GM23338 (cell line): ENCODE measurements around the gene DNAAF8. TPM values are rescaled to one million over a fixed set of nuclear protein-coding genes. Genes with fewer than 3 reads are reported as not detected.

ENCODE experiments used
- ATAC-seq: fragments of 200-7000 bp; cut with Tn5 transposase; 3 replicates; pipeline ENCODE4 v1.9.1; 2020
- DNase-seq: peaks from one replicate; pipeline ENCODE4 v3.0.0-alpha.2; 2015; ENCODE audit warnings: low spot score
- H2AFZ ChIP-seq: fragments of 200-600 bp; sonication (generic); 2 replicates; pipeline ENCODE4 v1.8.0; 2016; ENCODE audit warnings: antibody characterized with exemption, mild to moderate bottlenecking, moderate library complexity
- H3F3A ChIP-seq: fragments of 200-600 bp; sonication (generic); replicated peaks from 2 replicates; pipeline ENCODE4 v1.8.0; 2017; ENCODE audit warnings: antibody characterized with exemption, mixed run types, low read depth
- H3K27ac ChIP-seq: fragments of 200-600 bp; sonication (generic); 2 replicates; pipeline ENCODE4 v1.6.1; 2016; ENCODE audit warnings: low read depth
- H3K27me3 ChIP-seq: fragments of 200-600 bp; sonication (generic); 2 replicates; pipeline ENCODE4 v1.8.0; 2016; ENCODE audit warnings: mild to moderate bottlenecking, mixed run types, moderate library complexity; ENCODE audit not compliant: insufficient read depth
- H3K36me3 ChIP-seq: fragments of 200-600 bp; sonication (generic); 2 replicates; pipeline ENCODE4 v1.8.0; 2016; ENCODE audit warnings: mild to moderate bottlenecking; ENCODE audit not compliant: insufficient read depth
- H3K4me1 ChIP-seq: fragments of 200-600 bp; sonication (generic); 2 replicates; pipeline ENCODE4 v1.8.0; 2016; ENCODE audit warnings: mild to moderate bottlenecking, moderate library complexity; ENCODE audit not compliant: insufficient read depth
- H3K4me2 ChIP-seq: fragments of 200-600 bp; sonication (generic); 2 replicates; pipeline ENCODE4 v1.7.1; 2017; ENCODE audit warnings: mixed run types
- H3K4me3 ChIP-seq: fragments of 200-600 bp; sonication (generic); 2 replicates; pipeline ENCODE4 v1.6.1; 2016; ENCODE audit warnings: mixed run types
- H3K79me2 ChIP-seq: fragments of 200-600 bp; sonication (generic); replicated peaks from 2 replicates; pipeline ENCODE4 v1.8.0; 2017; ENCODE audit warnings: mild to moderate bottlenecking; ENCODE audit not compliant: insufficient read depth
- H3K9me2 ChIP-seq: fragments of 200-600 bp; sonication (generic); 2 replicates; pipeline ENCODE4 v1.8.0; 2017; ENCODE audit not compliant: insufficient read depth
- H4K20me1 ChIP-seq: fragments of 200-600 bp; sonication (generic); replicated peaks from 2 replicates; pipeline ENCODE4 v1.8.0; 2017; ENCODE audit warnings: mild to moderate bottlenecking; ENCODE audit not compliant: insufficient read depth
- H3K27ac Mint-ChIP-seq: 2 replicates; pipeline ENCODE4 v1.8.0; 2020; ENCODE audit warnings: inconsistent platforms, mild to moderate bottlenecking, moderate library complexity, mixed read lengths
- H3K27me3 Mint-ChIP-seq: 3 replicates; pipeline ENCODE4 v1.8.0; 2022; ENCODE audit warnings: low read depth, mild to moderate bottlenecking, moderate library complexity, mixed read lengths, inconsistent platforms; ENCODE audit not compliant: insufficient read depth, poor library complexity
- H3K36me3 Mint-ChIP-seq: 3 replicates; pipeline ENCODE4 v1.8.0; 2021; ENCODE audit warnings: low read depth, mild to moderate bottlenecking, inconsistent platforms, moderate library complexity, mixed read lengths
- H3K4me1 Mint-ChIP-seq: 3 replicates; pipeline ENCODE4 v1.8.0; 2020; ENCODE audit warnings: mild to moderate bottlenecking, inconsistent platforms, mixed read lengths
- H3K4me3 Mint-ChIP-seq: 3 replicates; pipeline ENCODE4 v1.8.0; 2021; ENCODE audit warnings: moderate library complexity, mild to moderate bottlenecking, inconsistent platforms, mixed read lengths
- H3K9me3 Mint-ChIP-seq: 3 replicates; pipeline ENCODE4 v1.8.0; 2020; ENCODE audit warnings: moderate library complexity, mild to moderate bottlenecking, inconsistent platforms, mixed read lengths
- CREB1 ChIP-seq: fragments of 250-450 bp; sonication (Bioruptor Pico); IDR thresholded peaks from 2 replicates; pipeline ENCODE4 v1.5.0; 2020; ENCODE audit warnings: low read depth, mild to moderate bottlenecking, moderate library complexity
- CTCF ChIP-seq, 2 experiments: fragments of 200-600 bp in 1 of 2; sonication (generic) in 1 of 2; conservative IDR thresholded peaks; 2 replicates each; pipeline versions ENCODE4 v1.5.1 to v1.6.1; 2016 to 2017; ENCODE audit warnings: antibody characterized with exemption in 2 of 2, low read depth in 2 of 2, mild to moderate bottlenecking in 2 of 2, moderate library complexity in 1 of 2
- ETS1 ChIP-seq: IDR thresholded peaks from 2 replicates; pipeline ENCODE4 v1.6.1; 2016; ENCODE audit warnings: antibody characterized with exemption
- EZH2 ChIP-seq: fragments of 200-600 bp; sonication (generic); IDR thresholded peaks from one replicate; pipeline ENCODE4 v1.8.0; 2017; ENCODE audit warnings: antibody characterized with exemption, mild to moderate bottlenecking, low read depth; ENCODE audit not compliant: unreplicated experiment
- EZH2phosphoT487 ChIP-seq: fragments of 200-600 bp; sonication (generic); IDR thresholded peaks from one replicate; pipeline ENCODE4 v1.8.1; 2018; ENCODE audit warnings: antibody characterized with exemption; ENCODE audit not compliant: unreplicated experiment
- JUNB ChIP-seq: IDR thresholded peaks from one replicate; pipeline ENCODE4 v1.6.1; 2016; ENCODE audit warnings: antibody characterized with exemption; ENCODE audit not compliant: unreplicated experiment
- NANOG ChIP-seq: IDR thresholded peaks from 2 replicates; pipeline ENCODE4 v1.6.1; 2016; ENCODE audit warnings: antibody characterized with exemption, borderline replicate concordance
- POLR2AphosphoS5 ChIP-seq: IDR thresholded peaks from 2 replicates; pipeline ENCODE4 v1.6.1; 2016; ENCODE audit warnings: antibody characterized with exemption, low read depth
- REST ChIP-seq: IDR thresholded peaks from one replicate; pipeline ENCODE4 v1.6.1; 2018; ENCODE audit warnings: antibody characterized with exemption; ENCODE audit not compliant: unreplicated experiment
- STAT1 ChIP-seq: IDR thresholded peaks from one replicate; pipeline ENCODE4 v1.6.1; 2016; ENCODE audit warnings: antibody characterized with exemption; ENCODE audit not compliant: unreplicated experiment
- ZNF114 ChIP-seq: fragments of 250-450 bp; sonication (Bioruptor Pico); IDR thresholded peaks from 2 replicates; pipeline ENCODE4 v1.5.0; 2020; ENCODE audit warnings: mild to moderate bottlenecking, moderate library complexity
- ZNF331 ChIP-seq: fragments of 250-450 bp; sonication (Bioruptor Pico); IDR thresholded peaks from 2 replicates; pipeline ENCODE4 v1.5.0; 2020; ENCODE audit warnings: low read depth, mild to moderate bottlenecking, moderate library complexity
- ZNF462 ChIP-seq: fragments of 250-450 bp; sonication (Bioruptor Pico); IDR thresholded peaks from 2 replicates; pipeline ENCODE4 v1.5.0; 2020; ENCODE audit warnings: mild to moderate bottlenecking, moderate library complexity
- polyA plus RNA-seq: library from polyadenylated mRNA; unstranded; fragments of >200 nt; fragmentation: Nextera tagmentation; extraction: Ambion mirVana; gene quantifications from 2 replicates; pipeline ENCODE4 v1.2.1, GENCODE V29; 2016
- total RNA-seq: library from RNA; depleted of rRNA; stranded (reverse); fragments of >200 nt; shearing (Covaris generic); gene quantifications from 2 replicates; pipeline ENCODE4 v1.2.3, GENCODE V29; 2014

The DNAAF8 gene
- total and polyA plus RNA-seq, 2 experiments from 2014 or later = 0.34 to 1.3 TPM

- no peaks in the 10 kb centered on the region for H3K9me3 Mint-ChIP-seq
- H3K27ac Mint-ChIP-seq = peak overlapping the region; percentile 91; the same call in 1 of the 2 replicates
- Histone ChIP-seq H3K9me2 (no peaks in the 10 kb centered on the region), H3K27ac (peak overlapping the region; percentile 61; the same call in 1 of the 2 replicates), H4K20me1 (peaks cover 11% of the 10 kb centered on the region; the same call in 1 of the 2 replicates), H3F3A (peaks cover 3% of the 10 kb centered on the region; the same call in 1 of the 2 replicates), H3K79me2 (peaks cover 26% of the 10 kb centered on the region), H3K4me2 (peak overlapping the region; percentile 75), H3K4me1 (peaks cover 21% of the 10 kb centered on the region), H3K27me3 (no peaks in the 10 kb centered on the region), H3K36me3 (no peaks in the 10 kb centered on the region; the same call in 1 of the 2 replicates), H3K4me3 (no peak overlapping the region), H2AFZ (no peak overlapping the region)
- peaks cover 6% of the 10 kb centered on the region for H3K27me3 Mint-ChIP-seq
- peak; percentile 71 for DNase-seq
- TF ChIP-seq STAT1 (no peak), EZH2phosphoT487 (no peak), ETS1 (no peak), CTCF (conservative IDR thresholded peaks at IDR 0.05; ENCODE audit: low read depth in 2 of 2) (no peak), CREB1 (CRISPR knock-in tag) (no peak), NANOG (no peak), EZH2 (no peak), JUNB (no peak), ZNF331 (CRISPR knock-in tag) (no peak), REST (no peak), POLR2AphosphoS5 (no peak), ZNF114 (CRISPR knock-in tag) (no peak), ZNF462 (no peak)
- H3K4me1 Mint-ChIP-seq = peaks cover 36% of the 10 kb centered on the region
- peak overlapping the region; percentile 58 for H3K4me3 Mint-ChIP-seq
- ATAC-seq = peak; percentile 94
- peaks cover 61% of the 10 kb centered on the region for H3K36me3 Mint-ChIP-seq
Measured at GRCh38 chr16:4713663-4714501, 20.5 kb upstream of the DNAAF8 start.
